ENCODE measurements around the gene MYL9. TPM values are rescaled to one million over a fixed set of nuclear protein-coding genes. Genes with fewer than 3 reads are reported as not detected.

The MYL9 gene
- total and polyA plus RNA-seq, 2 experiments from 2014 or later, result 29.7 to 100 TPM

GRCh38 chr20:36501367-36502006 lies 39.8 kb upstream of the MYL9 start:
- Histone ChIP-seq H4K20me1 (replicated peaks; ENCODE audit: insufficient read depth) (peaks cover 5% of the 10 kb centered on the region), H3K4me3 (no peak overlapping the region), H3K27ac (ENCODE audit: low read depth) (no peak overlapping the region), H3K79me2 (replicated peaks; ENCODE audit: insufficient read depth) (no peaks in the 10 kb centered on the region), H3K9me2 (ENCODE audit: insufficient read depth) (no peaks in the 10 kb centered on the region), H3F3A (replicated peaks; ENCODE audit: low read depth) (no peaks in the 10 kb centered on the region), H3K4me2 (no peak overlapping the region), H3K4me1 (ENCODE audit: insufficient read depth) (no peaks in the 10 kb centered on the region), H3K36me3 (ENCODE audit: insufficient read depth) (peaks cover 11% of the 10 kb centered on the region), H3K27me3 (ENCODE audit: insufficient read depth) (no peaks in the 10 kb centered on the region), H2AFZ (no peak overlapping the region)
- Mint-ChIP-seq H3K4me1 (no peaks in the 10 kb centered on the region; the same call in 2 of the 3 replicates), H3K27me3 (ENCODE audit: insufficient read depth, low read depth, poor library complexity) (peaks cover 8% of the 10 kb centered on the region), H3K36me3 (ENCODE audit: low read depth) (peaks cover 37% of the 10 kb centered on the region), H3K9me3 (no peaks in the 10 kb centered on the region), H3K27ac (no peak overlapping the region), H3K4me3 (no peak overlapping the region)
- TF ChIP-seq JUNB (IDR thresholded peaks at IDR 0.05; ENCODE audit: unreplicated experiment) (no peak), ZNF462 (CRISPR knock-in tag; IDR thresholded peaks at IDR 0.05) (no peak), POLR2AphosphoS5 (IDR thresholded peaks at IDR 0.05; ENCODE audit: low read depth) (no peak), NANOG (IDR thresholded peaks at IDR 0.05; ENCODE audit: borderline replicate concordance) (no peak), ZNF114 (CRISPR knock-in tag; IDR thresholded peaks at IDR 0.05) (no peak), REST (IDR thresholded peaks at IDR 0.05; ENCODE audit: unreplicated experiment) (no peak), EZH2phosphoT487 (IDR thresholded peaks at IDR 0.05; ENCODE audit: unreplicated experiment) (no peak), CREB1 (CRISPR knock-in tag; IDR thresholded peaks at IDR 0.05; ENCODE audit: low read depth) (no peak), STAT1 (IDR thresholded peaks at IDR 0.05; ENCODE audit: unreplicated experiment) (no peak), CTCF (conservative IDR thresholded peaks at IDR 0.05; ENCODE audit: low read depth in 2 of 2) (no peak)
- no peak for DNase-seq (ENCODE audit: low spot score)
- ATAC-seq, result no peak

All from GM23338 (cell line).